Measurements from ENCODE around the gene RAP1GAP2.
"Not testable (repeated sequence)": the region's sequence is repeated elsewhere in the genome, so short reads cannot be mapped to it uniquely, and the experiment has no call there.

Gene RAP1GAP2

DNA sequence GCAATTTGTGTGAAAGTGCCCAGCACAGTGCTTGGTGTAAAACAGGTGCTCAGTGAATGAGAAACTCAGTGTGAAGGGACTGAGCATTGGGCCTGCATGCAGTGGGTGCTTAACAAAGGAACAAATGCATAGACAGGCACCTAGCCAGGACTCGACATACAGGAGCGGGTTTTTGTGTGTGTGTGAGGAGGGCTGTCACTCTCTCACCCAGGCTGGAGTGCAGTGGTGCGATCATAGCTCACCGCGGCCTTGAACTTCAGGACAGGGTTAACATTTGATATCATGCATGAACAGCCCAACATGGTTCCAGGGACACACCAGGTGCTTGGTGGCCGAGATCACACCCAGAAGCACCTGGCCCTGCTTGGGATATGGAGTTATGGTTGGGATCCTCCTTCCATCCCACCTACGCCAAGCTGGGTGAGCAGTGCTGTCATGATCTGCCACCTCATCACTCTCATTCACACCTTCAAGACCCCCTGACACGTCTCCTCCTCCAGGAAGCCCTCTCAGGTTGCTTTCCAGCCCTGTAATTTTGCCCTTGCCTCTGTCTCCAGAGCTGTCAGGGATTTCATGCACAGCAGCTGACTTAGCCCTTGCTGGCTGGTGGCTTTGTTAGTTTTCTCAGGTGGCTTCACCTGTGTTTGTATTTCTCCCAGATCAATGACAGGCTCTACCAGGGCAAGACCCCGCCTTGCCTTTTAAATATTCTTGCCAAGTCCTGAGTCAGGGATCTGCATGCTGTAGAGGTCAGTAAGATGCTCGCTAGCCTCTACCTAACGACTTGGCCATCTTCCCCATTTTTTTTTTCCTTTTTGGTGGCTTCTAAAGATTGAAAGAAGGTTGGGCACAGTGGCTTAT lies 200.8 kb downstream of the RAP1GAP2 start:
- Histone ChIP-seq H3K27ac (ENCODE audit: low read depth, low read length) (no peak overlapping the region), H3K9me3 (ENCODE audit: control insufficient read depth in 1 of 2, low read length in 2 of 2) (no peaks in the 10 kb centered on the region), H3K4me1 (ENCODE audit: control insufficient read depth in 1 of 2, insufficient read depth in 2 of 2, low read length in 2 of 2) (peaks cover under 1 to 1% of the 10 kb centered on the region in 2 donors), H3K4me3 (ENCODE audit: low read depth in 1 of 2, low read length in 2 of 2) (no peak overlapping the region), H3K27me3 (ENCODE audit: control insufficient read depth in 1 of 2, insufficient read depth in 2 of 2, low read length in 2 of 2) (no peaks in the 10 kb centered on the region), H3K9ac (ENCODE audit: low read depth in 1 of 2, low read length in 2 of 2) (no peak overlapping the region), H3K36me3 (ENCODE audit: control insufficient read depth in 1 of 2, insufficient read depth in 2 of 2, low read length in 2 of 2) (peaks cover 0 to 29% of the 10 kb centered on the region in 2 donors)

- not testable (repeated sequence) for H3K27ac ChIP-seq (ENCODE audit: low read depth, low read length); H3K9me3 ChIP-seq (ENCODE audit: control insufficient read depth in 1 of 2, low read length in 2 of 2); H3K27me3 ChIP-seq (ENCODE audit: control insufficient read depth in 1 of 2, insufficient read depth in 2 of 2, low read length in 2 of 2); H3K9ac ChIP-seq (ENCODE audit: low read depth in 1 of 2, low read length in 2 of 2); H3K4me3 ChIP-seq (ENCODE audit: low read depth in 1 of 2, low read length in 2 of 2)
- peaks cover 14% of the 10 kb centered on the region in 2 donors for H3K4me1 ChIP-seq (ENCODE audit: control insufficient read depth in 1 of 2, insufficient read depth in 2 of 2, low read length in 2 of 2)
- peaks cover 0 to 29% of the 10 kb centered on the region in 2 donors for H3K36me3 ChIP-seq (ENCODE audit: control insufficient read depth in 1 of 2, insufficient read depth in 2 of 2, low read length in 2 of 2)
These were observed 202.2 kb downstream of the RAP1GAP2 start for GRCh38 chr17:2998469-2998901.

DNA sequence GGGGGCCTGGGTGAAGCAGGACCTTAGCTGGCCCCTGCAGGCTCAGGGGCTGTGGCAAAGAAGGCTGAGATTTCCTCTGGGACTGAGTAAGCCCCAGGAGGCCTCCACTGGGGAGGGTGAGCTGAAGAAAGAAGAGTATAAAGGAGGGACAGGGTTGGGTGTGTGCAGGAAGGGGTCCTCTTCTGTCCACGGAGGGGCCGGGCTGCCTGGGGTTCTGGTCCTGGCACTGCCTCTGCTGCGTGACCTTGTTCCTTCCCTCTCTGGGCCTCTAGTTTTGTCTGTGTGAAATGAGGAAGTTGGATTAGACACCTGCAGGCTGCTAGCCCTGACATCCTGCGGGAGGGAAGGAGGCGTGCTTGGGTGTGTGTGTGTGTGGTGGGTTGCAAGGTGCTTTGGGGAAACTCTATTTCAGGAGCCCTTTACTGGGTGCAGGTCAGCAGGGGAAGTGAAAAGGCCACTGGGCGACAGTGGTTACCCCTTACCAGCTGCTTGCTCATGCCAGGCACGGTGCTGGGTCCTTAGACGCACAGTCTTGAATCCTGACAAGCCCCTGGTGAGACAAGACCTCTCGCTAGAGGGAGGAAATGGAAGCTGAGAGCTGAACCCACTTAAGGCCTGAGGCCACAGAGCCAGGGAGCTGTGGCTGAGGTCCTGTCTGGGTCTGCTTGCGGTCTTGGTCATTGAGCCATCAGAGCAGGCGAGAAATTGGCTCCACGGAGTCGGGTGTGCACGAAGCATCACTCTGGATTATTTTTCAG lies 206.5 kb downstream of the RAP1GAP2 start:
- peaks cover 35 to 36% of the 10 kb centered on the region in 2 donors for H3K4me1 ChIP-seq (ENCODE audit: control insufficient read depth in 1 of 2, insufficient read depth in 2 of 2, low read length in 2 of 2)
- H3K27me3 ChIP-seq (ENCODE audit: control insufficient read depth in 1 of 2, insufficient read depth in 2 of 2, low read length in 2 of 2): no peaks in the 10 kb centered on the region
- no peak overlapping the region for H3K27ac ChIP-seq (ENCODE audit: low read depth, low read length)
- H3K36me3 ChIP-seq (ENCODE audit: control insufficient read depth in 1 of 2, insufficient read depth in 2 of 2, low read length in 2 of 2): peaks cover 0 to 21% of the 10 kb centered on the region in 2 donors
- H3K9ac ChIP-seq (ENCODE audit: low read depth in 1 of 2, low read length in 2 of 2): peak overlapping the region in 1 of 2 donors; percentile 6
- no peaks in the 10 kb centered on the region for H3K9me3 ChIP-seq (ENCODE audit: control insufficient read depth in 1 of 2, low read length in 2 of 2)
- peak overlapping the region in 1 of 2 donors; percentile 28 for H3K4me3 ChIP-seq (ENCODE audit: low read depth in 1 of 2, low read length in 2 of 2)

DNA sequence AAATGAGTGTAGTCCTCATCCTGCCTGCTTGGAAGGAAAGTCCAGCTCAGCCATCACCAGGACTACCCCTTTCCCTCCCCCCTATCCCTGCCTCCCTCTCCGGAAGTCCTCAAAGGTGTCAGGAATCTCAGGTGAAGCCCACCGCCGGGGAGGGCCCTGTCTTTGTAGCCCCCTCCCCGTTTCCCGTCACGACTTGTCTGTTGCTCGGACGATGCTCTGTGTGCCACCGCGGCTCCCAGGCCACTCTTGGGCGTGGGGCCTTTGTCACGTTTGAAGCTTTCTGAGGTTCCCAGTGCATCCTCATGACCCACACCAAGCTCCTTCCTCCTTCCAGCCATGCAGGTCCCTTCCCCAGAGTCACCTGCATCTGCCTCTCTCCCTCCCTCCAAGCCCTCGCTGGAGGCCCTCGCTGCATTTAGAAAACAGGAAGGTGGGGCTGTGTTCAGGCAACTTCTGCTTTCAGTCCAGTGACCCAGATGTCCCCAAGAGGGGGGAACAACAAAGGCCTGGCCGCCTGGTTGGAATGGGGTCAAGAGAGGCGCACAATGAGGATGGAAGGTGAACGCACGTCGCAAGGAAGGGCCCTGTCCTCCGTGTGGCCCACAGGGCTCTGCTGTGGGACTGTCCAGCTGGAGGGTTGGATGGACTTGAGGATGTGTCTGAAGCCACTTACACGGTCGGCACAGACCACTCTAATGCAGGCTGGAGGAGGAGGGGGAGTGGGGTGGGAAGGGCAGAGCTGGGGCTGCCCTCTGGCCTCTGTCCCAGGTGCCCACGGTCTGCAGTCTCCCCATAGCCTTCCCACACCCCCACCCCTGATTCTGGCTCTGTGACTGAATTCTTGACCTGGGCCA lies 207.3 kb downstream of the RAP1GAP2 start:
- Histone ChIP-seq H3K4me1 (ENCODE audit: control insufficient read depth in 1 of 2, insufficient read depth in 2 of 2, low read length in 2 of 2) (peaks cover 35 to 36% of the 10 kb centered on the region in 2 donors), H3K9ac (ENCODE audit: low read depth in 1 of 2, low read length in 2 of 2) (peak overlapping the region in 1 of 2 donors; percentile 18), H3K9me3 (ENCODE audit: control insufficient read depth in 1 of 2, low read length in 2 of 2) (no peaks in the 10 kb centered on the region), H3K27ac (ENCODE audit: low read depth, low read length) (peak overlapping the region; percentile 69), H3K27me3 (ENCODE audit: control insufficient read depth in 1 of 2, insufficient read depth in 2 of 2, low read length in 2 of 2) (no peaks in the 10 kb centered on the region), H3K36me3 (ENCODE audit: control insufficient read depth in 1 of 2, insufficient read depth in 2 of 2, low read length in 2 of 2) (peaks cover 0 to 24% of the 10 kb centered on the region in 2 donors), H3K4me3 (ENCODE audit: low read depth in 1 of 2, low read length in 2 of 2) (peak overlapping the region; percentile 41 to 46)

DNA sequence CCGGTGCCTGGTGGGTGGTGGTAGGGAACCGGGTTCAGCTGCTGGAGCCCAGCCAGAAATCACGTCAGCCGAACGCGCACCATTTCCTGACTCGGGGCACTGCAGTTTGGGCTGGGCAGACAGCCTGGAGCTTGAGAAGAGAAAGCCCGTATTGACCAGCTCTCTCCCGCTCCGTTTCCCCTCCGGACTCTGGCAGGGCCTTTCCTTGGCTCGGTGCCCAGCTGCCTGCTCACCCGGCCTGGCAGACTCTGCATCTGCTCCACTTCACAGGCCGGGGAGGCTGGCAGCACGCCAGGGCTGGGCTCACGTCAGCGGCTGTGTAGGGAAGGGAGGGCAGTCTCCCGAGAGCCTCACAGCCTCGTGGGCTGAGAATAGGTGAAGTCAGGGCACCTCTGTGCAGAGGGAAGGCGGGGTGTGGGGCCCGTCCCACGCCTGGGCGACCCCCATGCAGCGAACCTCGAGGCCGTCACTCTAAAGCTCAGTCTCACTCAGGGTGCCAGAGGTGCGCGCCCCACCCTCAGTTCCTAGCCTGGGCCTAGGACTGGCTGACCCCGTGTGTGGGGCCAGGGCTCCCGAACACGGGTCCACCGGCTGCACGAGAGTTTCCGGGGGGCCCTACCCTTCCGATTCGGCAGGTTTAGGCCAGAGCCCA lies 208.0 kb downstream of the RAP1GAP2 start:
- peaks cover 0 to 21% of the 10 kb centered on the region in 2 donors for H3K36me3 ChIP-seq (ENCODE audit: control insufficient read depth in 1 of 2, insufficient read depth in 2 of 2, low read length in 2 of 2)
- H3K9ac ChIP-seq (ENCODE audit: low read depth in 1 of 2, low read length in 2 of 2): peak overlapping the region; percentile 18 to 56
- peaks cover 35 to 36% of the 10 kb centered on the region in 2 donors for H3K4me1 ChIP-seq (ENCODE audit: control insufficient read depth in 1 of 2, insufficient read depth in 2 of 2, low read length in 2 of 2)
- no peaks in the 10 kb centered on the region for H3K27me3 ChIP-seq (ENCODE audit: control insufficient read depth in 1 of 2, insufficient read depth in 2 of 2, low read length in 2 of 2)
- H3K9me3 ChIP-seq (ENCODE audit: control insufficient read depth in 1 of 2, low read length in 2 of 2): no peaks in the 10 kb centered on the region
- H3K27ac ChIP-seq (ENCODE audit: low read depth, low read length): peak overlapping the region; percentile 69
- peak overlapping the region; percentile 41 to 46 for H3K4me3 ChIP-seq (ENCODE audit: low read depth in 1 of 2, low read length in 2 of 2)

- peaks cover 0 to 16% of the 10 kb centered on the region in 2 donors for H3K36me3 ChIP-seq (ENCODE audit: control insufficient read depth in 1 of 2, insufficient read depth in 2 of 2, low read length in 2 of 2)
- H3K9me3 ChIP-seq (ENCODE audit: control insufficient read depth in 1 of 2, low read length in 2 of 2): no peaks in the 10 kb centered on the region
- peak overlapping the region in 1 of 2 donors; percentile 46 for H3K4me3 ChIP-seq (ENCODE audit: low read depth in 1 of 2, low read length in 2 of 2)
- no peak overlapping the region for H3K27ac ChIP-seq (ENCODE audit: low read depth, low read length)
- peaks cover 35 to 36% of the 10 kb centered on the region in 2 donors for H3K4me1 ChIP-seq (ENCODE audit: control insufficient read depth in 1 of 2, insufficient read depth in 2 of 2, low read length in 2 of 2)
- no peaks in the 10 kb centered on the region for H3K27me3 ChIP-seq (ENCODE audit: control insufficient read depth in 1 of 2, insufficient read depth in 2 of 2, low read length in 2 of 2)
- H3K9ac ChIP-seq (ENCODE audit: low read depth in 1 of 2, low read length in 2 of 2): peak overlapping the region; percentile 18 to 56
These were observed 208.7 kb downstream of the RAP1GAP2 start for GRCh38 chr17:3004925-3005324.

DNA sequence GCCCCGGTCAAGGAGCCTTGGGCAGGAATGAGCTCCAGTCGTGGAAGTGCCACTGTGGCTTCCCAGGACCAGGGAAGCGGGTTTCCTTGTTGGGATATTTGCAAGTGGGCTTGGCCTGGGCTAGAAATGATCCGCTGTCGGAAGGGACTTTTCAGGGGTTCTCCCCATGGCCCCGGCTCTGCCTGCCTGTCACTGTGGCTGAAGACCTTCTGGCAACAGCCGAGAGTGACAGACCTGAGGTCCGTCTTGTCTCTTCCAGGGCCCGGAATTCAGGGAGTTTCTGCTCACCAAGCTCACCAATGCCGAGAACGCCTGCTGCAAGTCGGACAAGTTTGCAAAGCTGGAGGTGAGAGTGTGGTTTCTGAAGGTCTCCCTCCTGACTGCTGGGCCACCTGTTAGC lies 209.5 kb downstream of the RAP1GAP2 start:
- H3K27ac ChIP-seq (ENCODE audit: low read depth, low read length): no peak overlapping the region
- peaks cover 35 to 36% of the 10 kb centered on the region in 2 donors for H3K4me1 ChIP-seq (ENCODE audit: control insufficient read depth in 1 of 2, insufficient read depth in 2 of 2, low read length in 2 of 2)
- H3K9me3 ChIP-seq (ENCODE audit: control insufficient read depth in 1 of 2, low read length in 2 of 2): no peaks in the 10 kb centered on the region
- no peaks in the 10 kb centered on the region for H3K27me3 ChIP-seq (ENCODE audit: control insufficient read depth in 1 of 2, insufficient read depth in 2 of 2, low read length in 2 of 2)
- H3K4me3 ChIP-seq (ENCODE audit: low read depth in 1 of 2, low read length in 2 of 2): no peak overlapping the region
- H3K9ac ChIP-seq (ENCODE audit: low read depth in 1 of 2, low read length in 2 of 2): peak overlapping the region in 1 of 2 donors; percentile 12
- H3K36me3 ChIP-seq (ENCODE audit: control insufficient read depth in 1 of 2, insufficient read depth in 2 of 2, low read length in 2 of 2): peaks cover 0 to 16% of the 10 kb centered on the region in 2 donors

DNA sequence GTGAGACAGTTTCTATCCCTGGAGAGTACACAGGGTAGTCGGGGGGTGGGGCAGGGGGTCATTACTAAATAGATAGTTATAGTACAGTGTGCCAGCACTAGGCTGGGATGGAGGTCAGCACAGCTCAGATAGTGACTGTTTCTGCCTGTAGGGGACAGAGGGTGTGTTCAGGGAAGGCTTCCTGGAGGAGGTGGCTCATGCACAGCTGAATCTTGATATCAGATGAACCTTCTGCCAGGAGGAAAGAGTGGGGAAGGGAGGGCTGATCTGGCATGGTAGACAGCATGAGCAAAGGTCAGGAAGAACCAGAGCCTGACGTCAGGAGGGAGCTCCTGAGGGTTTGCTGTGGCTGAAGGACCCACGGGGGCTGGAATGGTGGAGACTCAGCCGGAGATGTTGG lies 210.6 kb downstream of the RAP1GAP2 start:
- peaks cover 0 to 16% of the 10 kb centered on the region in 2 donors for H3K36me3 ChIP-seq (ENCODE audit: control insufficient read depth in 1 of 2, insufficient read depth in 2 of 2, low read length in 2 of 2)
- H3K9me3 ChIP-seq (ENCODE audit: control insufficient read depth in 1 of 2, low read length in 2 of 2): no peaks in the 10 kb centered on the region
- no peak overlapping the region for H3K9ac ChIP-seq (ENCODE audit: low read depth in 1 of 2, low read length in 2 of 2)
- H3K4me3 ChIP-seq (ENCODE audit: low read depth in 1 of 2, low read length in 2 of 2): no peak overlapping the region
- peaks cover 35 to 36% of the 10 kb centered on the region in 2 donors for H3K4me1 ChIP-seq (ENCODE audit: control insufficient read depth in 1 of 2, insufficient read depth in 2 of 2, low read length in 2 of 2)
- H3K27me3 ChIP-seq (ENCODE audit: control insufficient read depth in 1 of 2, insufficient read depth in 2 of 2, low read length in 2 of 2): no peaks in the 10 kb centered on the region
- H3K27ac ChIP-seq (ENCODE audit: low read depth, low read length): no peak overlapping the region

- no peaks in the 10 kb centered on the region for H3K9me3 ChIP-seq (ENCODE audit: control insufficient read depth in 1 of 2, low read length in 2 of 2)
- H3K4me1 ChIP-seq (ENCODE audit: control insufficient read depth in 1 of 2, insufficient read depth in 2 of 2, low read length in 2 of 2): peaks cover 29 to 30% of the 10 kb centered on the region in 2 donors
- H3K27ac ChIP-seq (ENCODE audit: low read depth, low read length): no peak overlapping the region
- H3K36me3 ChIP-seq (ENCODE audit: control insufficient read depth in 1 of 2, insufficient read depth in 2 of 2, low read length in 2 of 2): peaks cover 0 to 16% of the 10 kb centered on the region in 2 donors
- no peaks in the 10 kb centered on the region for H3K27me3 ChIP-seq (ENCODE audit: control insufficient read depth in 1 of 2, insufficient read depth in 2 of 2, low read length in 2 of 2)
- H3K4me3 ChIP-seq (ENCODE audit: low read depth in 1 of 2, low read length in 2 of 2): no peak overlapping the region
- H3K9ac ChIP-seq (ENCODE audit: low read depth in 1 of 2, low read length in 2 of 2): no peak overlapping the region
These were observed 211.4 kb downstream of the RAP1GAP2 start for GRCh38 chr17:3007651-3008121.

All from duodenal mucosa (tissue), 2 donors.